HEK293 (cell line): ENCODE measurements around the gene DYTN.

Source experiments
- CTCF ChIP-seq: fragments of 450-650 bp; formaldehyde crosslinking; IDR thresholded peaks from 2 replicates; pipeline ENCODE4 v1.5.1; 2016; ENCODE audit warnings: missing biosample characterization, missing genetic modification characterization
- SP3 ChIP-seq: fragments of 450-650 bp; formaldehyde crosslinking; IDR thresholded peaks from 2 replicates; pipeline ENCODE4 v1.5.1; 2016; ENCODE audit warnings: missing biosample characterization, missing genetic modification characterization
- TCF7L2 ChIP-seq: IDR thresholded peaks from 2 replicates; pipeline ENCODE4 v1.6.1; 2011; ENCODE audit warnings: low read depth, mild to moderate bottlenecking, inconsistent platforms, low read length, moderate library complexity, borderline replicate concordance
- YY1 ChIP-seq: fragments of 450-650 bp; formaldehyde crosslinking; IDR thresholded peaks from 2 replicates; pipeline ENCODE4 v1.5.1; 2018; ENCODE audit warnings: missing biosample characterization, missing genetic modification characterization
- ZBTB10 ChIP-seq: fragments of 450-650 bp; formaldehyde crosslinking; IDR thresholded peaks from 2 replicates; pipeline ENCODE4 v1.5.1; 2016; ENCODE audit warnings: missing biosample characterization, missing genetic modification characterization
- ZFP3 ChIP-seq: fragments of 450-650 bp; formaldehyde crosslinking; IDR thresholded peaks from 2 replicates; pipeline ENCODE4 v1.5.1; 2016; ENCODE audit warnings: low read depth, missing biosample characterization, missing genetic modification characterization
- ZNF114 ChIP-seq: fragments of 450-650 bp; formaldehyde crosslinking; IDR thresholded peaks from 2 replicates; pipeline ENCODE4 v1.5.0; 2017; ENCODE audit warnings: missing biosample characterization, missing genetic modification characterization
- ZNF324 ChIP-seq: fragments of 450-650 bp; formaldehyde crosslinking; IDR thresholded peaks from 2 replicates; pipeline ENCODE4 v1.5.1; 2016; ENCODE audit warnings: missing biosample characterization, missing genetic modification characterization
- ZNF366 ChIP-seq: fragments of 450-650 bp; formaldehyde crosslinking; conservative IDR thresholded peaks from 2 replicates; pipeline ENCODE4 v1.5.1; 2016; ENCODE audit warnings: missing biosample characterization, missing genetic modification characterization
- ZNF510 ChIP-seq: fragments of 450-650 bp; formaldehyde crosslinking; IDR thresholded peaks from 2 replicates; pipeline ENCODE4 v1.5.1; 2018; ENCODE audit warnings: mild to moderate bottlenecking, missing genetic modification characterization, missing biosample characterization; ENCODE audit not compliant: insufficient replicate concordance
- ZNF701 ChIP-seq: fragments of 450-650 bp; formaldehyde crosslinking; IDR thresholded peaks from 2 replicates; pipeline ENCODE4 v1.5.1; 2016; ENCODE audit warnings: missing biosample characterization, missing genetic modification characterization
- TF ChIP-seq, protein P1 (sequence below): fragments of 450-650 bp; formaldehyde crosslinking; IDR thresholded peaks from 2 replicates; pipeline ENCODE4 v1.5.1; 2017; ENCODE audit warnings: missing biosample characterization, missing genetic modification characterization
- TF ChIP-seq, protein P2 (sequence below): fragments of 450-650 bp; formaldehyde crosslinking; IDR thresholded peaks from 2 replicates; pipeline ENCODE4 v1.5.1; 2016; ENCODE audit warnings: missing biosample characterization, missing genetic modification characterization, borderline replicate concordance

- TF ChIP-seq, protein P1, sequence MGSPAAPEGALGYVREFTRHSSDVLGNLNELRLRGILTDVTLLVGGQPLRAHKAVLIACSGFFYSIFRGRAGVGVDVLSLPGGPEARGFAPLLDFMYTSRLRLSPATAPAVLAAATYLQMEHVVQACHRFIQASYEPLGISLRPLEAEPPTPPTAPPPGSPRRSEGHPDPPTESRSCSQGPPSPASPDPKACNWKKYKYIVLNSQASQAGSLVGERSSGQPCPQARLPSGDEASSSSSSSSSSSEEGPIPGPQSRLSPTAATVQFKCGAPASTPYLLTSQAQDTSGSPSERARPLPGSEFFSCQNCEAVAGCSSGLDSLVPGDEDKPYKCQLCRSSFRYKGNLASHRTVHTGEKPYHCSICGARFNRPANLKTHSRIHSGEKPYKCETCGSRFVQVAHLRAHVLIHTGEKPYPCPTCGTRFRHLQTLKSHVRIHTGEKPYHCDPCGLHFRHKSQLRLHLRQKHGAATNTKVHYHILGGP (tag by site-specific recombination), result no peak
- TF ChIP-seq YY1 (tag by site-specific recombination) (no peak), CTCF (no peak), SP3 (tag by site-specific recombination) (no peak), ZNF510 (no peak), ZBTB10 (tag by site-specific recombination) (no peak), TCF7L2 (no peak), ZNF324 (tag by site-specific recombination) (no peak), ZNF366 (no peak), ZFP3 (tag by site-specific recombination) (no peak), ZNF114 (tag by site-specific recombination) (no peak), ZNF701 (tag by site-specific recombination) (no peak)
- TF ChIP-seq, protein P2, sequence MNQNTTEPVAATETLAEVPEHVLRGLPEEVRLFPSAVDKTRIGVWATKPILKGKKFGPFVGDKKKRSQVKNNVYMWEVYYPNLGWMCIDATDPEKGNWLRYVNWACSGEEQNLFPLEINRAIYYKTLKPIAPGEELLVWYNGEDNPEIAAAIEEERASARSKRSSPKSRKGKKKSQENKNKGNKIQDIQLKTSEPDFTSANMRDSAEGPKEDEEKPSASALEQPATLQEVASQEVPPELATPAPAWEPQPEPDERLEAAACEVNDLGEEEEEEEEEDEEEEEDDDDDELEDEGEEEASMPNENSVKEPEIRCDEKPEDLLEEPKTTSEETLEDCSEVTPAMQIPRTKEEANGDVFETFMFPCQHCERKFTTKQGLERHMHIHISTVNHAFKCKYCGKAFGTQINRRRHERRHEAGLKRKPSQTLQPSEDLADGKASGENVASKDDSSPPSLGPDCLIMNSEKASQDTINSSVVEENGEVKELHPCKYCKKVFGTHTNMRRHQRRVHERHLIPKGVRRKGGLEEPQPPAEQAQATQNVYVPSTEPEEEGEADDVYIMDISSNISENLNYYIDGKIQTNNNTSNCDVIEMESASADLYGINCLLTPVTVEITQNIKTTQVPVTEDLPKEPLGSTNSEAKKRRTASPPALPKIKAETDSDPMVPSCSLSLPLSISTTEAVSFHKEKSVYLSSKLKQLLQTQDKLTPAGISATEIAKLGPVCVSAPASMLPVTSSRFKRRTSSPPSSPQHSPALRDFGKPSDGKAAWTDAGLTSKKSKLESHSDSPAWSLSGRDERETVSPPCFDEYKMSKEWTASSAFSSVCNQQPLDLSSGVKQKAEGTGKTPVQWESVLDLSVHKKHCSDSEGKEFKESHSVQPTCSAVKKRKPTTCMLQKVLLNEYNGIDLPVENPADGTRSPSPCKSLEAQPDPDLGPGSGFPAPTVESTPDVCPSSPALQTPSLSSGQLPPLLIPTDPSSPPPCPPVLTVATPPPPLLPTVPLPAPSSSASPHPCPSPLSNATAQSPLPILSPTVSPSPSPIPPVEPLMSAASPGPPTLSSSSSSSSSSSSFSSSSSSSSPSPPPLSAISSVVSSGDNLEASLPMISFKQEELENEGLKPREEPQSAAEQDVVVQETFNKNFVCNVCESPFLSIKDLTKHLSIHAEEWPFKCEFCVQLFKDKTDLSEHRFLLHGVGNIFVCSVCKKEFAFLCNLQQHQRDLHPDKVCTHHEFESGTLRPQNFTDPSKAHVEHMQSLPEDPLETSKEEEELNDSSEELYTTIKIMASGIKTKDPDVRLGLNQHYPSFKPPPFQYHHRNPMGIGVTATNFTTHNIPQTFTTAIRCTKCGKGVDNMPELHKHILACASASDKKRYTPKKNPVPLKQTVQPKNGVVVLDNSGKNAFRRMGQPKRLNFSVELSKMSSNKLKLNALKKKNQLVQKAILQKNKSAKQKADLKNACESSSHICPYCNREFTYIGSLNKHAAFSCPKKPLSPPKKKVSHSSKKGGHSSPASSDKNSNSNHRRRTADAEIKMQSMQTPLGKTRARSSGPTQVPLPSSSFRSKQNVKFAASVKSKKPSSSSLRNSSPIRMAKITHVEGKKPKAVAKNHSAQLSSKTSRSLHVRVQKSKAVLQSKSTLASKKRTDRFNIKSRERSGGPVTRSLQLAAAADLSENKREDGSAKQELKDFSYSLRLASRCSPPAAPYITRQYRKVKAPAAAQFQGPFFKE (tag by site-specific recombination), result no peak
These were observed 18.0 kb downstream of the DYTN start for GRCh38 chr2:206700156-206700555.
